ENCODE results near the gene NAV2.

NAV2 gene

DNA sequence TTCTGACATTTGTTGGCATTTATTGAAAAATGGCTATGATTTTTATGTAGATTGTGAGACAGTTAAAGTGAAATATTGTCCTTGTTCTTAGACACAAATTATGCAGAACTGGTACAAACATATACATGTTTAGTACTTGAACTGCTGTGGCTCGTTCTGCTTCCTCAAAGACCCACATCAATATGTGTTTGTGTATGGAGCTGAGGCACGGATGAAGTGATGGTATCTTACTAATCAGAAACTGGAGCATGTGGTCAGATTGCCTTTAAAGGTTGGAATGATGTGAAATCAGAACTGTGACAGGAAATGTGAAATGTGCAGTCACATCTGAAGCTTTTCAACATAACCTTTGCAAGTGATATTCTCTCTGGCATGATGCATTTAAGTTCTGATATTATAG lies 130.4 kb downstream of the NAV2 start:
- FAIRE-seq: no peak

DNA sequence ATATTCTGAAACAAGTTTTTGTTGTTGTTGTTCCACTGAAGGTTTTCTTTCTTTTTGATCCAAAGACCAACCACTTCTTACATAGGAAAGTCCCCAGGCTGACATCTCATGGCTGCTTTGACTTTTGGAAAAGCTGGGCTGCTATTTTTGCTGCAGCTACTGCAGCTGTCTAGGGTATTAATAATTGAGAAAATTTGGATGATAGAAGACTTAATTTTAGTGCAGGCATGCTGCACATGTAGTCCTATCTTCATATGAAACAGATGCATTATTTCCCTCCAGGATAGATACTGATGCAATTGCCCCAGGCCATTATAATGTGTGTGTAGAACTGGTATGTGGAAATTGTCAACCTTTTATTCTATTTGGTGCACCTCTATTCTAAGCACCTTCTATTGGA lies 131.4 kb downstream of the NAV2 start:
- no peak for FAIRE-seq

DNA sequence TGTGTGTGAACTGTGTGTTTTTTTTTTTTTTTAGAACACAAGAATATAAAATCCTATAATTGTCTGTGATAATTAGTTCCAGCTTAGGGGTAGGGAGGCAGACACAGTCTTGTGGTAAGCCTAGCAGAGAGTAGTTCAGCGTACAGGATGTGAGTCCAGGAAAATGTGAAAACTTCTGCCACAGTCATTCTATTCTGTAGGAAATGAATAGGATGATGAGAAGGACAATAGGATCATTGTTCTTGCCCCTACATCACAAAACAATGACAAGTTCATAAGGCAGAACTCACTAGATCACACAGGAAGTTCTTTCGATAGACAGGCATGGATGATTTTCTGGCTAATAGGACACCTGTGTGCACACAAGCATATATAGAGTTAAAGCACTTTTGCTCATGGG lies 132.2 kb downstream of the NAV2 start:
- FAIRE-seq: no peak

DNA sequence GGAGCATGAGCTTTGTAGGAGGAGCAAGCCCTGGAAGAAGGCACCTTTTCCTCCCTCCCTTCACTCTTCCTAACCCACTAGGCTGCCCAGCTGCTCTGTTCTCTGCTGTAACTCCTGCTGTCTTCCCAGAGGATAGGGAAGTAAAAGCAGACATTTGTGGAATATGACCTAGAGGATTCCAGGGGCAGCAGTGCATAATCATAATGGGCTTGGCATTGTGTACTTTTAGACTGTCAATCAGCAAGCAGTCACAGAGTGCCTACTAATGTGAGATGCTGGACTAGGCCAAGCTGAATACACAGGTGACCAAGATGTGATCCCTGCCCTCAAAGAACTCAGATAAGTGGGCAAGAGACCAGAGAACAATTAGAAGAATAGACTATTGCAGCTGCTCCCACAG lies 133.0 kb downstream of the NAV2 start:
- FAIRE-seq: no peak

DNA sequence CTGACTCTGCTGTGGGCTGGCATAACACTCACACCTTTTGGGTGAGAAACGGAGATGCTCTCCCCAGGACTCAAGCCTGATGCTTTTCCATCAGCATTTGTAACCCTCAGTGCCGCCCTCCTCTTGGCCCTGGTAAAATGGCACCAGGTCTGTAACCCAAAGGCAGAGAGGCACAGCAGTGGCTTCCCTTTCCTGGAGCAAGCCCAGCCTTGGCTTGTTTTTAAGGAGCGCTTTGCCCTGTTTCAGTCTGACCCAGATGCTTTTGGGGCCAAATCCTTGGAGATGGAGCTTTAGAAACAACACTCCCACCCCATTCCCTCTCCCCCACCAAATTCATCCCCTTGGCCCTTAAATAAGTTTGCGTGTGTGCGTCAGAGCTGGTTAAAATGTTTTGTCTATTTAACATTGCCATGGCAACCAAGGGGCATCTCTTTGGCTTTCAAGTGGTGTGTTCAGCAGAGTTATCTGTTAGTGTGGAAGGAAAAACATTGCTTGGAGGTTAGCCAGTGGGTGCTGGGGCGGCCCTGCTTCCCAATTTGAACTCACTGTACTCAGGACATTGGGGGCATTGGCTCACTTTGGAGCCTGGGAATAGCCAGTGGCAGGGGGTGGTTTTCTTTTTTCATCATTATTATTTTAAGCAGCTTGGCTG lies 134.1 kb downstream of the NAV2 start:
- no peak for FAIRE-seq

DNA sequence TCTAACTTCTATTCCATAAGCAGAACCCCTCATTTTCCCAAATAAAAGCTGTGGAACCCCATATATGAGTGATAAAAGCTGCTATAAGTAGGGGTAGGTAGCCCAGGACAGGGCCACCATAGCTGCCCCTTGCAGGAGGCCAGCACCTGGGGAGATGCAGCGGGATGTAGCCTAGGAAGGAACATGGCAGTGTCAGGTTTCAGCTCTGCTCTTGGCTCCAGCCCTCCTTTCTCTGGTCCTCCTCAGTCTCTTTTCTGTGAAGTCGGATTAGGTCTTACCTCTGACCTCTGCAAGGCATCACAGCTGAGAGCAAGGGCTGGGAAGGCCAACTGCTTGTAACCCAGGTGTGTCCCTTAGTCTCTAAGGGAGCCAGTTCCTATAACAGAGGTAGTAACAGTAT lies 135.6 kb downstream of the NAV2 start:
- FAIRE-seq: no peak

DNA sequence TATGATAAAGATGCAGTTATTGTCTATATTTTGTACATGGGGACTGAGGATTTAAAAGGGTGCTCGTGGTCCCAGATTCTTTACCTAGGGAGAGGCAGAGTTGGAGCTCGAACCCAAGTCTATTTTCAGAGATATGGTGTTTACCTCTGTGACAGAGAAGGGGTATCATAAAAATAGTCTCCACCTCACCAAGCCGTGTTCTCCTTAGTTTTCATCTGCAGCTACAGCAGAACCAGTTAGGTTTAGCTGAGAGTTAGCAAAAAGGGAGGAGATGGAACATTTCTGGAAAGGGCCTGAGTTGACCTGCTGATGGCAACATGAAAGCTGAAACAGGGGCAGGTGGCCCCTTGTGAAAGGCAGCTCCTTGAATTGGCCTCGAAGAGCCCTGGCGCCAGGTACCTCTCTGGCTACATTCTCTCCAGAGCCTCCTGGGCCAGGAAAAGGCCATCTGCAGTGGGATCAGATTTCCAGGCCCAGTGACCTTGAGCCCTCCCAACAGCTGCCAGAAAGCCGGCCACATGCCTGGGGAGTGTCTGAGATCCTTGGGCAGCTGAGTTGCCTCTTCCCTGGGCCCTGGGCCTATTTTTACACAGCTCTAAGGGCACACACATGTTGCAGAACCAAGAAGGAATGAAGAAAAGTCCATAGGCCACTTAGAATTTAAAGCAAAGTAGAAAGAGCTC lies 136.6 kb downstream of the NAV2 start:
- FAIRE-seq: no peak

DNA sequence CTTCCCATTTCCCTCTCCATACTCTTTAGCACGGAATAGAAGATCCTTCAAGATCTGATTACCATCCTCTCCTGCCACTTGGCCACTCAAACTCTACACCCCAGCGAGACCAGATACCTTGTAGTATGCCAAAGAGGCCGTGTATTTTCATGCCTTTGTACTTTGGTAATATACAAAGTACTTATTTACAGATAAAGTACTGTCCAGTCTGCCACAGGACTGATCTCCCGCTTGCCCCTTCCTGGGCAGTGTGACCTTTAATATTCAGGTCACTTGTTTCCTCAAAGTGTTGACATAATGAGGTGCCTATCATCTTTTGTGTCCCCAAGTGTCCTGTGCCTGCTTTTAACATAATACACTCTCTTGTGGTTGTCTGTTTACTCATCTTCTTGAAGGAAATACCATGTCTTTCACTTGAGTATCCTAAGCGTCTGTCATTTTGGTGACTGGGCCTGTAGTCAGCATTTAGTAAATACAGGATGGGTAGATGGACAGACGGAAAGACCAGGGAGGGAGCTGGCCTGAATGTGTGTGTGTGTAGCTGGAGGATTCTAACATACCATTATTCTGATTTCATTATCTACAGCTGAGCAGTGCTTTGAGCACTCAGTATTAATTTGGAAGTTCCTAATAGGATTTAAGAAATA lies 137.4 kb downstream of the NAV2 start:
- FAIRE-seq: no peak

DNA sequence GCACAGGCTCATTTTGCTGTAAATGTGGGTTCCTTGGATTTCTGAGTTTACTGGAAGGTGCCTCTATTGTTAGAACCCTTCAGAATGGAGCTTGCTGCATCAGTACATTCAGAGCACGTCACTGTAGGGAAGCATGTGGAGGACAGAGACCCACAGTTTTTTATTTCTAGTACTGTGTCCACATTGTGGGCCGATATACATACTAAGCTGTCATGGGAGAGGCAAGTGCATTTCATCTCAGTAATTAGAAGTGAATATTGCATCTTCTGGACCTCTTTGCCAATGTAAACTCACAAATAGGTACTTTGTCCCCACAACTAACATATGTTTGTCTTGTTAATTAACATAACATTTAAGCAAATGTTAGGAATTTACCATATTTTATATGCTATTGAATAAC lies 139.7 kb downstream of the NAV2 start:
- no peak for FAIRE-seq

DNA sequence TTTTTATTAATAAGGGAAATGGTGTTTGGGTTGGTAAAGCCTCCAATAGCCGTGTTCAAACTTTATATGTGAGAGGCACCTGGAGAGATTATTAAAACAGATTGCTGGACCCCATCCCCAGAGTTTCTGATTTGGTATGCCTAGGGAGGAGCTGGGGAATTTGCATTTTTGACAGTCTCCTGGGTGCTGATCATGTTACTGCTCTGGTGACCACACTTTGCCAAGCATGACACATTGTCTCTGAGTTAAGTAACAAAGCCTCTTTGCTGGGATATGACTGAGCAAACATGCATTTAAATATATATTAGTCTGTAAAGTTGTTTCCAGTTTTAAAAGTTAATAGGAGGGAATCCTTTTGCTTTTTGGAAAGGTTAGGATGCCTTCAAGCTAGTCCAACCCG lies 140.4 kb downstream of the NAV2 start:
- no peak for FAIRE-seq

DNA sequence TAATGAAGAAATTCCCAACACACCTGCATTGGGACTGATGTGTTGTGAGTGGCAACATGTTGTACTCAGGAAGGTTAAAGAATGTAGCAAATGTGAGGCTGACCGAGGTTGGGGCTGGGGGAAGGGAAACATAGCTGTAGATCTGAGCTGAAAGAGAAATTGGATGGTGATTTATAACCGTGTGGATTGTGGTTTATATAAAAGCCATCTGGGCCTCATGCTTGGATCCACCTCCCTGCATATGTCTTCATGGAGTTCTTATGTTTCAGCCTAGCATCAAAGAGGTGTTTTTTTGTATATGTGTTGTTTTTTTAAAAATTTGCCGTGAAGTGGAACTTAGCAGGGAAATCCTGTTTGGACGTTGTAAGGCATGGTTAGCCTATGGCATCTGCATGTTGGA lies 141.3 kb downstream of the NAV2 start:
- FAIRE-seq: no peak

DNA sequence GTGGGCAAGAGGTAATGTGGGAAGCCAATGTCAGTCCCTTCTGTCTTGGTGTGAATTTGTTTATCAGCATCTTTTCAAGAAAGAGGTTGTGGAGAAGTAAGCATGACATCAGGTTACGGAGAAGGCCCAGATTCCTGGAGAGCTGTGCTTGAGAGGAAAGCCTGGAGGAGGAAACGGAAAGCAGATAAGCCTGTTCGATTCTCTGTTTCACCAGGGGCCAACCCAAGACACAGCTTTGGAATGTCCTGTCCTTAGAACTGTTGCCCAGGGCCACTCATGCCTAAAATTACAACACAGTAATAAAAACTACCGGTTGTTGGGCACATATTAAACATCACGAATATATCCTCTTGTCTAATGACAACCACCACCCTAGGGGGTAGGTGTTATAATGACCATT lies 148.5 kb downstream of the NAV2 start:
- no peak for FAIRE-seq

DNA sequence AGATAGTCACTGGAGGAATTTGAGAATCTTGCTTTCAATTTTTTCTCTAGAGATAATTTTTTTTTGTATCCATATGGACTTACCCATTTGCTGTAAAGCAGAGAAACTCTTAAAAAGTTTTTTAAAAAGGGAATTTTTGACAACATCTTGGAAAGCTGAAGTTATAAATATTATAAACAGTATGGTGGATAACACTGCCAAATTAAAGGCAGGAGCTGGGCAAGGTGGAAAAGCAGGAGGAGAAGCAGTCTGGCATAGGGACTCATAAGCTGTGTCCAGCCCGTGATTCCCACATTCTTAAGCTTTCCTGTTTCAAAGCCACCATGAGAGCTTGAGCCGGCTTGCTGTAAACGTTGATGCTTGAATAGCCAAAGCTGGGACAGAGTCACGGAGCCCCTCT lies 149.5 kb downstream of the NAV2 start:
- FAIRE-seq: no peak

DNA sequence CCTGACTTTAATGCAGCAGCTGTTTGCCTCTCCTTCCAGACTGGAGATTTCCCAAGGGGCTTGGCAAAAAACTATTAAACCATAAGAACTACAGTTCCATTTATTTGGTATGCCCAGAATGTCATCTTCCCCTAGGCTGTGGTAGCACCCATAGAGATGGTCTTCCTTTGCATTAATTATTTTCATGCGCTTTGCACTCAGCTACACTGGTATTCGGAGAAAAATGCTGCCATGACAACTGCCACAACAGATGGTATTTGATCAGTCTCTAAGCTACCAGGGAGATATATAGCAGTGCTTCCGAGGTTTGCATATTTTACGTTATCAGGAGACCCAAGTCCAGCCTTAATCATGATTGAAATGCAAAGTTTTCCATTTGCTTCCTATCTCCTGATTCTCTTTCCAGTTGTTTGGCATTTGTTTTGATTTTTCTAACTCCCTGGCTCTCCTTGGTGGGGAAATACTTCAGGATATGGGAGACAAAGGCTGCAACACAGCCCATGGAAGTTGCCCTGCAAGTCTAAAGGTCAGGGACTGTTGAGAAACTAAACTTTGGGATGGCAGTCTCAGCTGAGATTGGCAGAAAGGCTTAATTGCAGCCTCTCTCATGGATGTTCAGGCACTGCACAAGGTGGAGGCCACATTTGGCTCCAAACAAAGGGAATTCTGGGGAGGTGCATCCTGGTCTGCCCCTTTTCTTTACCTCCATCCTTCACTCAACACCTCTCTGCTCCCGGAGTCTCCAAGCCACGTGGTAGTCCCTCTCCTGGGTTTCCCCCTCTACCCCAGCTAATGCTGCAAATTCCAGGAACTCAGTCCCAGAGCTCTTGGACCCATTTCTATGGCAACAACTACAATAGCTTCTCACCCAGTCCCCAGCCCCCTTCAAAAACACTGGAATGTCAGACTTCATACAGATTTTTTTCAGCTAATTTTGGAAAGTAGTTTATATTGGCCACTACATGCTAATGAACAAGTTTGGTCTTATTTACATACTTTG lies 151.8 kb downstream of the NAV2 start:
- FAIRE-seq: no peak

DNA sequence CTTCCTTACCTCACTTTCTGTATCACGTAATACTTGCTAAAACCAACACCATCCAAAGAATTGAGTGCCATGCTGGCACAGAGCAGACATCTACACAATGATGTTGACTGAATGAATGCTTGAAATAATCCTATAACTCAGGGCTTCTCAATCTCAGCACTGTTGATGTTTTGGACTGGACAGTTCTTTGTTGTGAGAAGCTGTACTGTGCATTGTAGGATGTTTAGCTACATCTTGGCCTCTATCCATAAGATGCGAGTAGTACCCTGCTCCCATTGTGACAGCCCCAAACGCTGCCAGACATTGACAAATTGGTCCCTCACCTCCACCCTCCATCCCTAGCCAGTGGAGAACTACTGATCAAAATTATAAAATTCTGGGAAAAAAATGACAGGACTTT lies 153.4 kb downstream of the NAV2 start:
- no peak for FAIRE-seq

DNA sequence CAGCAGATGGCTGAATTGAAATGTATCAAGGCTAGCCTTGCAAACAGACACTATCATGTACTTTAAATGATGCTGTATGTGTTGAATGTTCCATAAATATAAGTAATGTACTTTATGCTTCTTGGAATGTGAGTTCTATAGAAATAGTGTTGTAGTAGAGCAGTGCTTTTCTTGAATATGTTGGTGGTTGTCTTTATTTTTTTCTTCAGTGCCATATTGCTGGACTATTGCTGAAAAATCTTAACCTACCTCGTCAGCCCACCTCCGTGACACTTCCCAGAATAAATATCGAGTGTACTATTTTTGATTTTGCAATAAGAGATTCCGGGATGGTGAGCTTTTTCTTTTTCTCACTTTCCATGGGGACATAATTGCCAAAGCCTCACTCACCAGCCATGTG lies 153.9 kb downstream of the NAV2 start:
- no peak for FAIRE-seq

DNA sequence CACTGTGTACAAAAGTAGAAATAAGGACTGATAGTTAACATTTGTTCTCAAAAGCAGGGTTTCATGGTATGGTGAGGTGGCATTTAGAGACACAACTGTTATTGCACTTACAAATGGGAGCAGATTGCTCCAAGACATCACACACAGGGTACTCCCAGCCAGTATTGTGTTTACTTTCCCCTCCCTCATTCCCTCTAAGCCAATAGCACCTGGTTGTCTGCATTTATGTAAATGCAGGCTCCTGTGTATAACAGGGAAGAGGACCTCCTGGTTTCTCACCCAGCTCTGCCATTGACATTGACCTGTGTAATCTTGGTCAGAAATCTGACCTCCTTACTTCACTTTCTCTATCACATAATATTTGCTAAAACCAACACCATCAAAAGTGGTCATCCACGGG lies 154.4 kb downstream of the NAV2 start:
- no peak for FAIRE-seq

DNA sequence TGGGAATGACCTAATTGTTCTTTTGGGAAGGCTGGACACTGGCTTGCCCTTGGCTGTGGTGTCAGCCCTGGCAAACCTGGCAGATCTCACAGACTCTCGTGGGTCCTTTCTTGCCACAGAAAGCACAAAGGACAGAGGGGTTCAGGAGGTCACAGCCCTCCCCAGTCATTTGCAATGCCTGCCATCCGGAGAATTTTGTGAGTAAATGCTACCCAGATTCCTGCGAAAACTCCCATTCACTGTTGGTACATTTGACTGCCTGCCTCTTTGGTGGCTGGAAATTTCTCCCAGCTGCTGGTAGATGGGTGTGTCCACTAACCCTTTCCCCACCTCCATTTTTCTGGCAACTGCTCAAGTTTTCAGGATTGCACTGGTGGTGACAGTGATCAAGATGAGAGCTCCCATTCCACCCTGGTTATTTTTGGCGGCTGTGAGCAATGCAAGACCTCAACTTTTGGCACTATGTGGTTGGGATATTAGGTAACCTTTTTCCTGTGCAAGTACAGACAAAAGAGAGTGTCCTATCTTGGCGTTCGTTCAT lies 155.7 kb downstream of the NAV2 start:
- FAIRE-seq: no peak

DNA sequence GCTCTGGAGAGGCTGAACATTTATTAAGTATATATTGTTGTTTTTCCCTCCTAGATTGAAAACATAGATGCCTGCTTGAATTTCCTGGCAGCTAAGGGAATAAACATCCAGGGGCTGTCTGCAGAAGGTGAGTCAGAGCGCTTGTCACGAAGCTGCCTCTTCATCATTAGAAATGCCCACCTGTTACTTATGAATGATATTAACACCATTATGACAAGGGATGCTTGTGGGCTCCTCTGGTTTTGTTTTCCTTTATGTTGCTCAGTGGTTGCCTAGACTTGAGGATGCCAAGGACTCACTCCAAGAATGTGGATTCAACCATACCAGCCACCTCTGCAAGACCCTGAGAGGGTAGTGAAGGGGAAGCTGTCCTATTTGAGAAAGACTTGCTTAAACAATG lies 156.2 kb downstream of the NAV2 start:
- FAIRE-seq: no peak

DNA sequence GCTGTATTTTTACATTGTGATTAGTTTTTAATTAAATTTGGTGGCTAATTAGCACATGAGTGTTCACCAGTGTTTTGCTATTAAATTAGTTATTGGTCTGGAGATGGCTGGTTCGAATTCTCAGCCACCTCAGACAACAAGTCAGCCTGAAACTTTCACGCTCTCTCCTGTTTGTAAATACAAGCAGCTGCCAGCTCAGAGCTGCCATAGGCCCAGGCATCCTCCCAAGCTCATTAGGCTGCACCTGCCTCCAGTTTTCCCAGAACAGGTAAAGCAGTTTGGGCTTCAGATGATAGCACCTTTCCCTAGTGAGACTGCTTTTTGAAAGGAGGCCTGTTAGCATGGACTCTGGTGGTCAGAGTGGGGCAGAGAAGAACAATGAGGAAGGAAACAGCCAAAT lies 156.8 kb downstream of the NAV2 start:
- no peak for FAIRE-seq

DNA sequence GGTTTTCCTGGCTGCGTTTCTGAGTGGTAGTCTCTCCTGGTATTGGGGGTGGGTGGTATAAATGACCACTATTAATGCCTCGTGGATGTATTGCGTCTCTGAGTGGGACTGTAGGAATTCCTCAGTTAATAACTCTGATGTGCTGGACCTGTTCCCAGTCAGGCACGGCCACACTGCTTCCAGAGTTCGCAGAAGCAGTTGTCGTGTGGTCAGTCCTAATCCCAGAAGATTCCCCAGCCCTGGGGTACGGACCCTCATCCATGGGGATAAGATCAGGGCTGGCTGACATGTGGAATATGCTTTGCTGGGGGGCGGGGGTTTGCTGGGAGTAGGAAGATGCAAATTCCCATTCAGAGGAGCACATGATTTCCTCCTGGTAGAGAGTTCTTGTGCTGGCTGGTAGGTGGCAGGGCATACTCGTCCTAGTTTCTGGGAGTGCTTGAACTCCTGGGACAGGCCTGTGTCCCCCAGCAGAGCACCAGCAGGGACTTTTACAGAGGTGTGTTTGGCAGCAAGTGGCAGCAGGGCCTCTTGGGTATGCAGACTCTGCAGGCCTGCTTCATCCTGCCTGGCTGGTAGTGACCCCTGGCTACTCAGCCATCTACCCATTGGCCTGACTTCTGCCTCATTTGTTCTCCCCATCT lies 157.4 kb downstream of the NAV2 start:
- no peak for FAIRE-seq

DNA sequence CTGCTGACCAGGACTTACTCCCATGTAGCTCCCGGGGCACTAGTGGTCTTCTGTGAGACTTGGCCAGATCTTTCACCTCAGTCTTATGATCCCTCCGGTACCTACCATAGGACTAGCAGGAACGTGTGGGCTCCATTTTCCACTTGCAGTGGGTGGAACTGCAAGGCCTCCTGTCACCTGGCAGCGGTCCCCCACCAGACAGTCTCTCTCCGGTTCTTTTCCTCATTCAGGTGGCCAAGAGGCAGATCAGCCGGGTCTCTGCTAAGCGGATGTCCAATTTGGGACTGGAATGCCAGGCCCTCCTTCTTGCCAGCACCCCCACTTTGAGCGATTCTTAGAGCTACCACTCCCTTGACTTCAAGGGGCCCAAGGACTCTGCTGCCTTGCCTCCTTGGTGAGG lies 158.9 kb downstream of the NAV2 start:
- no peak for FAIRE-seq
